Activated CD4-positive, alpha-beta T cell treated with anti-CD3 and anti-CD28 coated beads, Interleukin-2, amount 10 ng/mL, durations not matched to agents 24 days and 14 days (primary cell): Measurements from ENCODE around the gene RPL19. TPM values are rescaled to one million over a fixed set of nuclear protein-coding genes. Genes with fewer than 3 reads are reported as not detected.
"Not testable (repeated sequence)": the region's sequence is repeated elsewhere in the genome, so short reads cannot be mapped to it uniquely, and the experiment has no call there.

Experiments
- DNase-seq: peaks from one replicate; pipeline ENCODE4 v3.0.0; 2022
- H3K27ac Mint-ChIP-seq: one replicate; pipeline ENCODE4 v1.8.0; 2022; ENCODE audit warnings: mild to moderate bottlenecking, mixed read lengths
- H3K27me3 Mint-ChIP-seq: one replicate; pipeline ENCODE4 v1.8.0; 2022; ENCODE audit warnings: mixed read lengths
- H3K36me3 Mint-ChIP-seq: one replicate; pipeline ENCODE4 v1.8.0; 2022; ENCODE audit warnings: low read depth, mild to moderate bottlenecking, mixed read lengths
- H3K4me1 Mint-ChIP-seq: one replicate; pipeline ENCODE4 v1.8.0; 2021; ENCODE audit warnings: mixed read lengths
- H3K4me3 Mint-ChIP-seq: one replicate; pipeline ENCODE4 v1.8.0; 2022; ENCODE audit warnings: mild to moderate bottlenecking, moderate library complexity, mixed read lengths
- H3K9me3 Mint-ChIP-seq: one replicate; pipeline ENCODE4 v1.8.0; 2021; ENCODE audit warnings: mixed read lengths
- intact Hi-C: fragments of 100-400 bp; cut with micrococcal nuclease; formaldehyde crosslinking; loops from one replicate; pipeline ENCODE4 v1.15.1; 2023
- total RNA-seq: library from RNA; stranded (reverse); gene quantifications from 2 replicates; pipeline ENCODE4 v1.2.3, GENCODE V29; 2022

The RPL19 gene
- total RNA-seq, 1 donor from 2014 or later: 2,301 TPM

- no peaks in the 10 kb centered on the region for H3K9me3 Mint-ChIP-seq
- H3K27ac Mint-ChIP-seq: no peak overlapping the region
- intact Hi-C loops: loop anchor here (5.0 kb wide), 1 partner anchor 261 kb away; no protein-coding TSS in a partner anchor
These were observed 43.1 kb downstream of the RPL19 start for GRCh38 chr17:39243155-39243554.

GRCh38 chr17:39244016-39244599, 44.0 kb downstream of the RPL19 start:
- Mint-ChIP-seq H3K4me3 (no peak overlapping the region), H3K36me3 (no peaks in the 10 kb centered on the region), H3K27ac (no peak overlapping the region), H3K9me3 (no peaks in the 10 kb centered on the region), H3K4me1 (peaks cover 11% of the 10 kb centered on the region), H3K27me3 (no peaks in the 10 kb centered on the region)
- intact Hi-C loops: loop anchor here (1.0 to 5.0 kb wide), 2 partner anchors 37 to 262 kb away; no protein-coding TSS in a partner anchor
- DNase-seq: no peak

More at GRCh38 chr17:39243155-39243554, 43.1 kb downstream of the RPL19 start:
- Mint-ChIP-seq H3K4me3 (no peak overlapping the region), H3K4me1 (peaks cover 15% of the 10 kb centered on the region), H3K36me3 (no peaks in the 10 kb centered on the region), H3K27me3 (no peaks in the 10 kb centered on the region)
- DNase-seq: no peak

- Mint-ChIP-seq H3K9me3 (no peaks in the 10 kb centered on the region), H3K4me3 (no peak overlapping the region), H3K27me3 (no peaks in the 10 kb centered on the region), H3K36me3 (no peaks in the 10 kb centered on the region), H3K4me1 (peaks cover 4% of the 10 kb centered on the region), H3K27ac (no peak overlapping the region)
- peak; percentile 95 for DNase-seq
- intact Hi-C loops: loop anchor here (1.0 to 5.0 kb wide), 2 partner anchors 38 to 263 kb away; no protein-coding TSS in a partner anchor
These were observed 44.8 kb downstream of the RPL19 start for GRCh38 chr17:39244600-39245570.

GRCh38 chr17:39246274-39246673, 46.2 kb downstream of the RPL19 start:
- intact Hi-C loops: no loop called here
- H3K36me3 Mint-ChIP-seq: no peaks in the 10 kb centered on the region
- no peaks in the 10 kb centered on the region for H3K27me3 Mint-ChIP-seq
- no peak for DNase-seq
- no peaks in the 10 kb centered on the region for H3K9me3 Mint-ChIP-seq
- no peak overlapping the region for H3K4me3 Mint-ChIP-seq
- peaks cover 3% of the 10 kb centered on the region for H3K4me1 Mint-ChIP-seq
- H3K27ac Mint-ChIP-seq: no peak overlapping the region

- H3K27ac Mint-ChIP-seq, DNase-seq, H3K9me3 Mint-ChIP-seq, intact Hi-C loops, H3K27me3 Mint-ChIP-seq, H3K36me3 Mint-ChIP-seq, H3K4me1 Mint-ChIP-seq, H3K4me3 Mint-ChIP-seq: not testable (repeated sequence)
These were observed 50.0 kb downstream of the RPL19 start for GRCh38 chr17:39250076-39250475.

GRCh38 chr17:39251997-39252396, 51.9 kb downstream of the RPL19 start:
- no peaks in the 10 kb centered on the region for H3K4me1 Mint-ChIP-seq
- DNase-seq: no peak
- intact Hi-C loops: no loop called here
- H3K4me3 Mint-ChIP-seq: no peak overlapping the region
- H3K27ac Mint-ChIP-seq: no peak overlapping the region
- no peaks in the 10 kb centered on the region for H3K27me3 Mint-ChIP-seq
- H3K36me3 Mint-ChIP-seq: peaks cover 3% of the 10 kb centered on the region
- H3K9me3 Mint-ChIP-seq: no peaks in the 10 kb centered on the region

- Mint-ChIP-seq H3K4me3 (no peak overlapping the region), H3K27me3 (no peaks in the 10 kb centered on the region), H3K36me3 (peaks cover 5% of the 10 kb centered on the region), H3K4me1 (no peaks in the 10 kb centered on the region), H3K27ac (no peak overlapping the region), H3K9me3 (no peaks in the 10 kb centered on the region)
- no peak for DNase-seq
- intact Hi-C loops: no loop called here
These were observed 52.8 kb downstream of the RPL19 start for GRCh38 chr17:39252788-39253460.

Other genes starting within 250 kb of the RPL19 start
- gene FBXO47, start 232.9 kb upstream of the RPL19 start, total RNA-seq: 0.09 TPM in 1 of 2 replicates, not detected in the other
- gene PLXDC1, start 48.6 kb upstream of the RPL19 start, total RNA-seq: 0.16 and 0.43 TPM in 2 replicates
- not detected in 2 replicates for gene ARL5C, start 34.1 kb upstream of the RPL19 start, total RNA-seq
- gene CACNB1, start 2.6 kb upstream of the RPL19 start, total RNA-seq: 20.4 and 22.5 TPM in 2 replicates
- not detected in 2 replicates for gene STAC2, start 25.7 kb downstream of the RPL19 start, total RNA-seq
- gene FBXL20, start 201.3 kb downstream of the RPL19 start, total RNA-seq: 20.8 and 21.8 TPM in 2 replicates